ENCODE data around the gene CLSTN1.
A peak's percentile ranks its signal among the peaks of the same experiment; 100 is the strongest.

The CLSTN1 gene

GRCh38 chr1:9730096-9730901, 93.5 kb downstream of the CLSTN1 start:
- 95 to 98% methylated on average over 35 to 43 of the region's 45 CpGs for WGBS, 2 experiments (ENCODE audit: insufficient coverage in 2 of 2)
- Histone ChIP-seq H3K9me3 (ENCODE audit: control insufficient read depth, low read length) (no peaks in the 10 kb centered on the region), H3K27ac (ENCODE audit: low read depth, low read length, severe bottlenecking) (no peak overlapping the region), H3K4me1 (ENCODE audit: control insufficient read depth, insufficient read depth, low read length, poor library complexity, severe bottlenecking) (no peaks in the 10 kb centered on the region), H3K4me3 (ENCODE audit: extremely low read depth, insufficient read depth, low read length, poor library complexity, severe bottlenecking) (no peak overlapping the region), H3K36me3 (ENCODE audit: control insufficient read depth, insufficient read depth, low read length) (peaks cover 76% of the 10 kb centered on the region)

- no peak overlapping the region for H3K27ac ChIP-seq (ENCODE audit: low read depth, low read length, severe bottlenecking)
- peaks cover 73% of the 10 kb centered on the region for H3K36me3 ChIP-seq (ENCODE audit: control insufficient read depth, insufficient read depth, low read length)
- WGBS, 2 experiments (ENCODE audit: insufficient coverage in 2 of 2) = 89 to 94% methylated on average over 5 to 8 of the region's 12 CpGs
- H3K4me1 ChIP-seq (ENCODE audit: control insufficient read depth, insufficient read depth, low read length, poor library complexity, severe bottlenecking) = no peaks in the 10 kb centered on the region
- H3K4me3 ChIP-seq (ENCODE audit: extremely low read depth, insufficient read depth, low read length, poor library complexity, severe bottlenecking) = no peak overlapping the region
- no peaks in the 10 kb centered on the region for H3K9me3 ChIP-seq (ENCODE audit: control insufficient read depth, low read length)
Measured at GRCh38 chr1:9729523-9729922, 94.2 kb downstream of the CLSTN1 start.

GRCh38 chr1:9728451-9729295, 95.1 kb downstream of the CLSTN1 start:
- H3K9me3 ChIP-seq (ENCODE audit: control insufficient read depth, low read length) = no peaks in the 10 kb centered on the region
- H3K27ac ChIP-seq (ENCODE audit: low read depth, low read length, severe bottlenecking) = no peak overlapping the region
- H3K36me3 ChIP-seq (ENCODE audit: control insufficient read depth, insufficient read depth, low read length) = peaks cover 71% of the 10 kb centered on the region
- H3K4me1 ChIP-seq (ENCODE audit: control insufficient read depth, insufficient read depth, low read length, poor library complexity, severe bottlenecking) = no peaks in the 10 kb centered on the region
- H3K4me3 ChIP-seq (ENCODE audit: extremely low read depth, insufficient read depth, low read length, poor library complexity, severe bottlenecking) = no peak overlapping the region
- 97 to 98% methylated on average over 31 to 33 of the region's 33 CpGs for WGBS, 2 experiments (ENCODE audit: insufficient coverage in 2 of 2)

GRCh38 chr1:9726905-9727595, 96.7 kb downstream of the CLSTN1 start:
- H3K9me3 ChIP-seq (ENCODE audit: control insufficient read depth, low read length) = no peaks in the 10 kb centered on the region
- no peak overlapping the region for H3K4me3 ChIP-seq (ENCODE audit: extremely low read depth, insufficient read depth, low read length, poor library complexity, severe bottlenecking)
- 89 to 95% methylated on average over 22 of the region's 25 CpGs for WGBS, 2 experiments (ENCODE audit: insufficient coverage in 2 of 2)
- no peaks in the 10 kb centered on the region for H3K4me1 ChIP-seq (ENCODE audit: control insufficient read depth, insufficient read depth, low read length, poor library complexity, severe bottlenecking)
- peaks cover 69% of the 10 kb centered on the region for H3K36me3 ChIP-seq (ENCODE audit: control insufficient read depth, insufficient read depth, low read length)
- H3K27ac ChIP-seq (ENCODE audit: low read depth, low read length, severe bottlenecking) = peak overlapping the region; percentile 16

- WGBS, 2 experiments (ENCODE audit: insufficient coverage in 2 of 2) = 100% methylated on average over 2 of the region's 6 CpGs
- Histone ChIP-seq H3K27ac (ENCODE audit: low read depth, low read length, severe bottlenecking) (no peak overlapping the region), H3K4me3 (ENCODE audit: extremely low read depth, insufficient read depth, low read length, poor library complexity, severe bottlenecking) (no peak overlapping the region), H3K9me3 (ENCODE audit: control insufficient read depth, low read length) (no peaks in the 10 kb centered on the region), H3K36me3 (ENCODE audit: control insufficient read depth, insufficient read depth, low read length) (peaks cover 63% of the 10 kb centered on the region), H3K4me1 (ENCODE audit: control insufficient read depth, insufficient read depth, low read length, poor library complexity, severe bottlenecking) (no peaks in the 10 kb centered on the region)
Measured at GRCh38 chr1:9726406-9726805, 97.4 kb downstream of the CLSTN1 start.

GRCh38 chr1:9724706-9725476, 98.9 kb downstream of the CLSTN1 start:
- 74 to 75% methylated on average over 19 to 20 of the region's 24 CpGs for WGBS, 2 experiments (ENCODE audit: insufficient coverage in 2 of 2)

GRCh38 chr1:9723926-9724325, 99.8 kb downstream of the CLSTN1 start:
- no peak overlapping the region for H3K4me3 ChIP-seq (ENCODE audit: extremely low read depth, insufficient read depth, low read length, poor library complexity, severe bottlenecking)
- peaks cover 39% of the 10 kb centered on the region for H3K36me3 ChIP-seq (ENCODE audit: control insufficient read depth, insufficient read depth, low read length)
- H3K27ac ChIP-seq (ENCODE audit: low read depth, low read length, severe bottlenecking) = no peak overlapping the region
- no peaks in the 10 kb centered on the region for H3K9me3 ChIP-seq (ENCODE audit: control insufficient read depth, low read length)
- peaks cover 5% of the 10 kb centered on the region for H3K4me1 ChIP-seq (ENCODE audit: control insufficient read depth, insufficient read depth, low read length, poor library complexity, severe bottlenecking)
- 98 to 99% methylated on average over 5 to 6 of the region's 6 CpGs for WGBS, 2 experiments (ENCODE audit: insufficient coverage in 2 of 2)

More at GRCh38 chr1:9724706-9725476, 98.9 kb downstream of the CLSTN1 start:
- Histone ChIP-seq H3K9me3 (ENCODE audit: control insufficient read depth, low read length) (no peaks in the 10 kb centered on the region), H3K4me1 (ENCODE audit: control insufficient read depth, insufficient read depth, low read length, poor library complexity, severe bottlenecking) (peaks cover under 1% of the 10 kb centered on the region), H3K27ac (ENCODE audit: low read depth, low read length, severe bottlenecking) (no peak overlapping the region), H3K36me3 (ENCODE audit: control insufficient read depth, insufficient read depth, low read length) (peaks cover 48% of the 10 kb centered on the region), H3K4me3 (ENCODE audit: extremely low read depth, insufficient read depth, low read length, poor library complexity, severe bottlenecking) (no peak overlapping the region)

- Histone ChIP-seq H3K27ac (ENCODE audit: low read depth, low read length, severe bottlenecking) (no peak overlapping the region), H3K4me1 (ENCODE audit: control insufficient read depth, insufficient read depth, low read length, poor library complexity, severe bottlenecking) (peaks cover 9% of the 10 kb centered on the region), H3K36me3 (ENCODE audit: control insufficient read depth, insufficient read depth, low read length) (peaks cover 32% of the 10 kb centered on the region), H3K4me3 (ENCODE audit: extremely low read depth, insufficient read depth, low read length, poor library complexity, severe bottlenecking) (no peak overlapping the region), H3K9me3 (ENCODE audit: control insufficient read depth, low read length) (no peaks in the 10 kb centered on the region)
- WGBS, 2 experiments (ENCODE audit: insufficient coverage in 2 of 2) = 95 to 99% methylated on average over 9 to 10 of the region's 14 CpGs
Measured at GRCh38 chr1:9723068-9723805, 100.5 kb downstream of the CLSTN1 start.

GRCh38 chr1:9722378-9722749, 101.4 kb downstream of the CLSTN1 start:
- WGBS, 2 experiments (ENCODE audit: insufficient coverage in 2 of 2) = 96 to 99% methylated on average over 9 of the region's 10 CpGs
- H3K9me3 ChIP-seq (ENCODE audit: control insufficient read depth, low read length) = no peaks in the 10 kb centered on the region

More at GRCh38 chr1:9722378-9722749, 101.4 kb downstream of the CLSTN1 start:
- H3K36me3 ChIP-seq (ENCODE audit: control insufficient read depth, insufficient read depth, low read length) = peaks cover 31% of the 10 kb centered on the region
- peaks cover 13% of the 10 kb centered on the region for H3K4me1 ChIP-seq (ENCODE audit: control insufficient read depth, insufficient read depth, low read length, poor library complexity, severe bottlenecking)
- no peak overlapping the region for H3K4me3 ChIP-seq (ENCODE audit: extremely low read depth, insufficient read depth, low read length, poor library complexity, severe bottlenecking)
- no peak overlapping the region for H3K27ac ChIP-seq (ENCODE audit: low read depth, low read length, severe bottlenecking)

Data from mesodermal cell (in vitro differentiated cells).